ENCODE results near the gene MARK3. TPM values are rescaled to one million over a fixed set of nuclear protein-coding genes. Genes with fewer than 3 reads are reported as not detected.
A peak's percentile ranks its signal among the peaks of the same experiment; 100 is the strongest.
"Not testable (repeated sequence)": the region's sequence is repeated elsewhere in the genome, so short reads cannot be mapped to it uniquely, and the experiment has no call there.

The MARK3 gene
- total RNA-seq, 2 donors from 2014 or later: 87.2 to 147 TPM

DNA sequence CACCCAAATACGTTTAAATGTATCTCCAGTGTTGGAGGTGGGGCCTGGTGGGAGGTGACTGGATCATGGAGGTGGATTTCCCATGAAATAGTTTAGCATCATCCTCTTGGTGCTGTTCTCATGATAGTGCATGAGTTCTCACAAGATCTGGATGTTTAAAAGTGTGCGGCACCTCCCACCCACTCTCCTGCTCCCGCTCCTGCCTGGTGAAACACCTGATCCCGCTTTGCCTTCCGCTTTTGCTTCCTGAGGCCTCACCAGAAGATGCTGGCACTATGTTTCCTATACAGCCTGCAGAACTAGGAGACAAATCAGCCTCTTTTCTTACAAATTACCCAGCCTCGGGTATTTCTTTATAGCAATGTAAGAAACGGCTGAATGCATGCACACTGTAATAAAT lies 31.1 kb upstream of the MARK3 start:
- no peaks in the 10 kb centered on the region for H3K27me3 ChIP-seq
- no peak for TF ChIP-seq CTCF (IDR thresholded peaks at IDR 0.05)
- no peak for TF ChIP-seq POLR2A (IDR thresholded peaks at IDR 0.05)
- DNase-seq (no peak), ATAC-seq (no peak)
- intact Hi-C loops (cut with DNase I): no loop called here
- no peak overlapping the region for H3K27ac ChIP-seq
- no peaks in the 10 kb centered on the region for H3K9me3 ChIP-seq
- 63 to 69% methylated on average over 7 of the region's 7 CpGs for WGBS, 2 donors
- H3K4me3 ChIP-seq: no peak overlapping the region
- no peaks in the 10 kb centered on the region for H3K36me3 ChIP-seq (replicated peaks in 1 of 2; ENCODE audit: insufficient read depth in 1 of 2, low read depth in 2 of 2)
- H3K4me1 ChIP-seq: no peaks in the 10 kb centered on the region

DNA sequence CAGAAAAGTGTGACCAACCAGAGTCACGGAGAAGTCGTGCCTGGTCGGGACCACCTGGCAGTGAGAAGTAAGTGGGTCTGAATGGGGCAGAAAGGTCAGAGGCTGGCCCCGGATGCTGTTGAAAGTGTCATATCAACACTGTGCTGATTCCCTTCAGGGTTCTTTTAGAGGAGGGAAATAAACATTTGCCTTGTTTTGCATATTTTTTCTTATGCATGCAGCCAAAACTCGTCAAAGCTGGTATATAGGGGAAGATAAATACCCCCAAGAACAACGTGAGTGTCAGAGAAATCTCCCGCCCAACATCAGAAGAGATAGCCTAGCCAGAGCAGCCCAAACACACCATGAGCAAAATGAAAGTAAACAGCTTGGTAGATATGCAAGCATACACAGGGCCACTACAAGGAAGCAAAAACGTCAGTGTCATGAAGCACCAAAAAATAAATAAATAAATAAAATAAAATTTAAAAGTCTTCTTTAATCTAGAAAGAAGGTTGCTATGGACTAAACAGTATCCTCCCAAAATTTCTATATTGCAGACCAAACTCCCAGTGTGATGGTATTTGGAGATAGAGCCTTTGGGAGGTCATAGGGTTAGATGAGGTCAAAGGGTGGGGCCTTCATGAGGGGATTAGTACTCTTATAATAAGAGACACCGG lies 29.1 kb upstream of the MARK3 start:
- DNase-seq (no peak), ATAC-seq (peak; percentile 56)
- H3K36me3 ChIP-seq (replicated peaks in 1 of 2; ENCODE audit: insufficient read depth in 1 of 2, low read depth in 2 of 2): no peaks in the 10 kb centered on the region
- H3K4me3 ChIP-seq: no peak overlapping the region
- no peak overlapping the region for H3K27ac ChIP-seq
- no peaks in the 10 kb centered on the region for H3K27me3 ChIP-seq
- TF ChIP-seq CTCF (IDR thresholded peaks at IDR 0.05): no peak
- no peak for TF ChIP-seq POLR2A (IDR thresholded peaks at IDR 0.05)
- intact Hi-C loops (cut with DNase I): no loop called here
- WGBS, 2 donors: 50 to 54% methylated on average over 9 of the region's 9 CpGs
- H3K9me3 ChIP-seq: no peaks in the 10 kb centered on the region
- H3K4me1 ChIP-seq: no peaks in the 10 kb centered on the region

- H3K4me1 ChIP-seq; H3K4me3 ChIP-seq; H3K9me3 ChIP-seq; H3K36me3 ChIP-seq (replicated peaks in 1 of 2; ENCODE audit: insufficient read depth in 1 of 2, low read depth in 2 of 2); H3K27me3 ChIP-seq; intact Hi-C loops (cut with DNase I); H3K27ac ChIP-seq; DNase-seq; ATAC-seq: not testable (repeated sequence)
- 96 to 97% methylated on average over 10 of the region's 10 CpGs for WGBS, 2 donors
These were observed 27.7 kb upstream of the MARK3 start for GRCh38 chr14:103357552-103357951.

GRCh38 chr14:103360548-103360947 lies 24.7 kb upstream of the MARK3 start:
- no peaks in the 10 kb centered on the region for H3K4me1 ChIP-seq
- H3K9me3 ChIP-seq: peaks cover 0 to 6% (median 0%) of the 10 kb centered on the region in 3 donors
- H3K27ac ChIP-seq: no peak overlapping the region
- WGBS, 2 donors: 80 to 94% methylated on average over 6 to 7 of the region's 7 CpGs
- no peak for TF ChIP-seq POLR2A (IDR thresholded peaks at IDR 0.05)
- TF ChIP-seq CTCF (IDR thresholded peaks at IDR 0.05): no peak
- DNase-seq (no peak), ATAC-seq (no peak)
- intact Hi-C loops (cut with DNase I): no loop called here
- H3K36me3 ChIP-seq (replicated peaks in 1 of 2; ENCODE audit: insufficient read depth in 1 of 2, low read depth in 2 of 2): no peaks in the 10 kb centered on the region
- H3K27me3 ChIP-seq: no peaks in the 10 kb centered on the region
- no peak overlapping the region for H3K4me3 ChIP-seq

DNA sequence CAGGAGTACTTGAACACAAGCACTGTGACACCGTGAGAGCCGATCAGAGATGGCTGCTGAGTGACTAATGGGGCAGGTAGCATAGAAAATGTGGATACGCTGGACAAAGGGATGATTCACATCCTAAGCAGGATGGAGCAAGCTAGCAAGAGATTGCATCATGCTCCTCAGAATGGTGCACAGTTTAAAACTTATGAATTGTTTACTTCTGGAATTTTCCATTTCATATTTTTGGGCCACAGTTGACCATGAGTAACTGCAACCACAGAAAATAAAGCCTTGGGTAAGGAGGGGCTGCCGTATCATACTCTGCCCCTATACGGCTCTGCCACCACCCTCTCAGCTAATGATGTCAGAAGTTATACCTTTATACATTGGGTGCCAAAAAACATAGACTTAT lies 23.3 kb upstream of the MARK3 start:
- ATAC-seq (no peak), DNase-seq (no peak)
- no peak overlapping the region for H3K27ac ChIP-seq
- no peaks in the 10 kb centered on the region for H3K4me1 ChIP-seq
- no peak overlapping the region for H3K4me3 ChIP-seq
- intact Hi-C loops (cut with DNase I): no loop called here
- H3K36me3 ChIP-seq (replicated peaks in 1 of 2; ENCODE audit: insufficient read depth in 1 of 2, low read depth in 2 of 2): no peaks in the 10 kb centered on the region
- H3K27me3 ChIP-seq: no peaks in the 10 kb centered on the region
- TF ChIP-seq POLR2A (IDR thresholded peaks at IDR 0.05): no peak
- no peak for TF ChIP-seq CTCF (IDR thresholded peaks at IDR 0.05)
- H3K9me3 ChIP-seq: peaks cover 0 to 6% (median 0%) of the 10 kb centered on the region in 3 donors
- 73 to 81% methylated on average over 5 of the region's 5 CpGs for WGBS, 2 donors
